NCI-H1694 treated with DMSO at 0.1 percent for 48 hours (cell line): ENCODE results near the gene RFNG.

Source experiments
- DNase-seq: peaks from one replicate; lab custom pipeline; 2025; lab: John Stamatoyannopoulos, UW

The RFNG gene

DNA sequence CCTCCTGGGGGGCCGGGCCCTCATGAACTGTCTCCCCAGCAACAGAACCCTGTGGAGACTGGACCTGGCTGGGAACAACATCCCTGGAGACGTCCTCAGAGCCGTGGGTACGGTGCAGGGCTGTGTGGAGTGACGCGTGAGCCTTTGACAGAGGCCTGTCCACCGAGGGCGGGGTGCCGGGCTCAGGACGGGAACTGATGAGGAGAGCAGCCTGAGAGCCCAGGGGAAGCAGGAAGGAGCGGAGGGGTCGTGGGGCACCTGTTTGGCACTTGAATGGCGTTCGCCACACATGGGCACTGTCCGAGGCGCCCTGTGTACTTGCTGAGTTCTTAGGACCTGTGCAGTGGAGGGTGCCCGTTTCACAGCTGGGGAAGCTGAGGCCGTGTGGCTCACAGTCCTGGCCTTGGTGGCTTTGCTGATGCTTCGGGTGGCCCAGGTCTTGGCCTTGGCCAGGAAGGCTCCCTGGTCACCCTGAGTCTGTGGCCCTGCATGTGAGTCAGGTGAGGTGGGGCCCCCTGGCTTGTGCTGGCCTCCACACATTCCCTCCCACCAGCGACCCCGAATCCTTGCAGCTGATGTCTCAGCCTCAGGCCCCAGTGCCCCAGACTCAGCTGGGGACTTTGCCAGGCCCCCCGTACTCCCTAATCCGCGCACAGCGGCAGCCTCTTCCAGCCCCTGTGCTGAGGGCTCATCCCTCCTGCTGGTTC is 26.1 kb downstream of the RFNG start:
- DNase-seq, result no peak

DNA sequence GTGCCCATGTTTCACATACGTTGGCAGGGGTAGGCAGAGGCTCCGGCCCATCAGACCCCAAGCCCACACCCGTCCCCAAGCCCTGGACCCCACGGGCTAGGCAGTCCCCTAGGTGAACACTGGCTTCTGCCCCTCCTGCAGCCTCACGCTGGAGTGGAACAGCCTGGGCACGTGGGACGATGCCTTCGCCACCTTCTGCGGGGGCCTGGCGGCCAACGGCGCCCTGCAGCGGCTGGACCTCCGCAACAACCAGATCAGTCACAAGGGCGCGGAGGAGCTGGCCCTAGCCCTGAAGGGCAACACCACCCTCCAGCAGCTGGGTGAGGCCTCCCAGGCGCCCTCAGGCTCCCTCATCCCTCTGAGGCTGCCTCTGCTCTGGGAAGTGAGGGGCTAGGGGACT is 26.8 kb downstream of the RFNG start:
- no peak for DNase-seq

DNA sequence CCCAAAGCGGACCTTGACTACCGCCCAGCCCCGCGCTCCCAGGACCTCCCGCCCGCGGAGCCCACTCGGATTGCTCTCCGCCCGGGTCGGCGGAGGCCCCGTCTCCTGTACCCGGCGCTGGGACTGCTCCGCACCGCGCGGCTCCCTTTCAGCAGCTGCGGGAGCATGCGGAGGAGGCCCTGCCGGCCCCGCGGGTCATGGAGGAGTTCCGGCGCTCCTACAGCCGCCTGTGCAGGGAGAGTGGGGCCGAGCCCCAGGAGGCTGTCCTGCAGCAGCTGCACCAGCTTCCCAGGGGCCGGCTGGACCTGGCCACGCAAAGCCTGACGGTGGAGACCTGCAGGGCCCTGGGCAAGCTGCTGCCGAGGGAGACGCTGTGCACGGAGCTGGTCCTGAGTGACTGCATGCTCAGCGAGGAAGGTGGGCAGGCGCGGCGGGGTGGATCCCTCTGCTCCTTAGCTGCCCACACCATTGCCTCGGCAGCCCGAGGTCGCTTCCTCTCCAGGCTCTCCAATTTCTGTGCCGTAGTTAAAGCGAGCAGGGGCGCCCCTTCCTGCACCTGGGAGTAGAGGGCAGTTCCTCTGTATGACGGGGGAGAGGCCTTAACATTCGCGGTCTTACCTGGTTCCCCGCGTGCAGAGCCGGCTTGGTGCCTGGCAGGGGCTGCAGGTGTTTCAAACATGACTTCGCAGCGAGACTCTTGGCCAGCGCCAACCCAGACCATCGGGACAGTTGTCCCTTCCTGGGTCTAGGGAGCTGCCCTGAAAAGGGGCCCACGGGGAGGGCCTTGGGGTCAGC is 28.0 kb downstream of the RFNG start:
- DNase-seq, result peak; percentile 25

DNA sequence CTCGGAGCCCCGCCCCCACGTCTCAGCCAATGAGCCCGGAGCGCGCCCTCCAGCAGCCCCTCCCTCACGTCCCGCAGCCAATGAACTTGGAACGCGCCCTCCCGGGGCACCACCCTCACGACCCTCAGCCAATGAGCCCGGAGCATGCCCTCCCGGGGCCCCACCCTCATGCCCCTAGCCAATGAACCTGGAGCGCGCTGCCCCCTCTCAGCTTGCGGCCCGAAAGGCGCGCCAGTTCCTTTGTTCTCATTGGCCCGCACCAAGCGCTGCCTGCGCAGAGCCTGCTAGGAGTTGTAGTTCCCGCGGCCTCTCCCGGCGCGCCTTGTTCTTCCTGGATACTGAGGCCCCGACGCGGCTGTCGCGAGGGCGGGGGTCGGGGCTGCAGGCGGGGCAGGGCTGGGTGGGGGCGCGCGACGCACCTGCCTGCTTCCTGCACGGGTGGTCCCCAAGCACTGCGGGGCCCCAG is 28.6 kb downstream of the RFNG start, which contains the start of gene LRRC45:
Gene LRRC45 (plus strand): TSS at position 325 of the 466 bp plus-strand sequence. CDS start 339 bp downstream, outside the sequence.
- DNase-seq, result peak; percentile 100

DNA sequence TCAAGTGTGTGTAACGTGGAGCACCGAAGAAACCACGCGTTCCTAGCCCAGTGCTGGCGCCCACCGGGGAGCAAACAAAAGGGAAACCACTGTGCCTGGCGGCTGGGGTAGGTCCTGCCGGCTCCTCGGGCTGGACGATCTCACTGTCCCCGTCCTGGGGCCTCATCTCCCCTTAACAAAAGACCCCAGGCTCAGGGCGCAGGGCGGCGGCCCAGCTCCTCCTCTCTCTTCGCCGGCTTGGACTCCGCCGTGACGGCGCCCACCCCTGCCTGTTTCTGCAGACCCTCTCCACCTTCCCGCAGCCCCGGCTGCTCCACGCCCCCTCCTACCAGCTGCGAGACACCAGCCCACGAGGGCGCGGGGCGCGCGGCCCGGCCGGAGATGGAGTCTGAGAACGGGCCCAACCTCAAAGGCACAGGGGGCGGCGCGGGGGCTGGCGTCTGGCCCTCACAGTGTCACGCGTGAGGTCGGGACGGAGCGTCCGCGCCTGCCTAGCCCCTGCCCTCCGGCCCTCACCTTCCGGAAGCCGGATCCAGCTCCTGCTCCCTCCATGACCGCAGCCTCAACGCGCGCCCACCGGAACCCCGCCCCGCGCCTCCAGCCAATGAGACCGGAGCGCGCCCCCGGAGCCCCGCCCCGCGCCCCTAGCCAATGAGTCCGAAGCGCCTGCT is 29.2 kb downstream of the RFNG start, which contains the start of gene CENPX:
Gene CENPX (minus strand): TSS at position 569 of the 671 bp plus-strand sequence. CDS start 17 bp downstream, at position 552.
- no peak for DNase-seq

DNA sequence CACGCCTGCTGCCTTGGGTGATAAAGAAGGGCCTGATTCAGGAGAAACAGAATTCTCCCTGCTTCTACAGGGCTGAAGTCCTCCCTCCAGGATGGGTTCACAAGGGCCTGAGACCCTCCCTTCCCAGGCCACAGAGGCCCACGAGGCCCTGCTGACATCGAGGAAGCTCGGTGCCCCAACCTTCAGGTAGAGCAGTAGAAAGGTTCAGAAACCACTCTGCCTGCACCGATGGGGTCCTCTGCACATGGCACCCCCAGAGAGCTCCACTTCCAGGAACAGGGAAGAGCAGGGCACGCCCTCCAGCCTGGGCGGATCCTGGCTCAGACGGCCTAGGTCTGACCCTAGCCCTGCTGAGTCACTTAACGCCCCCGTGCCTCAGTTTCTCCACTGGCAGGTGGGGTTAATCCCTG is 29.7 kb downstream of the RFNG start:
- no peak for DNase-seq

DNA sequence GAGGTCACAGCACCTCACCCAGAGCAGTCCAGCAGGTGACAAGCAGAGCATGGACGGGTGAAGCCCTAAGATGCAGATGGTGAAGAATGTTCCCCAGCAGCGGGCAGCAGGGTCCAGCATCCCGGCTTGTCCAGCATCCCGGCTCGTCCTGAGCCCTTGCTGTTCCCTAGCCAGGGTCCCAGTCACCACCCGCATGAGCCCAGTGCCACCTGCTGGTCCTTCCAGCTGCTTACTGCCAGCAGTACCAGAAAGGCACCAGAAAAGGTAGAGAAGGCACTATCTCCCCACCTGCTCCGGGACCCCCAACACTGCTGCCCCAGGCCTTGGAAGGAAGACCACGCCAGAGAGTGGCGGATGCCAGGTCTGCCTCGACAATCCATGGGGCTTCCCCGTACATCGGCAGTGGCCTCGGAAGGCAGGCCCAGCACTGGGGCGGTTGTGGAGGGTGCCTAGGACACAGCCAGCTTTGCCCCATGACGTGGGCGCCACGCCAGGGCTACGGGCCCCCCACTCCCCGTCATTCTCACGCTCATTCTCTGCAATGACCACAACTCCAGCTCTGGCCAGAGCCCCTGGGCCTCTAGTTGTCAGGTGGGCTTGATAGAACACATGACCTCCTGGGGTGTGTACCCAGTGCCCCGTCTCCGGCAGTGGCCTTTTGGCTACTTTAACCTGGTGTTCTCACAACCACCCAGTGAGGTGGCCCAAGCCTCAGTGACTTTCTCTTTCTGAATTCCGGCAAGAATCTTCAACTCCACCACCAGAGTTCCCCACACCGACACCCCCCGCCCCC is 30.3 kb downstream of the RFNG start:
- peak; percentile 49 for DNase-seq

DNA sequence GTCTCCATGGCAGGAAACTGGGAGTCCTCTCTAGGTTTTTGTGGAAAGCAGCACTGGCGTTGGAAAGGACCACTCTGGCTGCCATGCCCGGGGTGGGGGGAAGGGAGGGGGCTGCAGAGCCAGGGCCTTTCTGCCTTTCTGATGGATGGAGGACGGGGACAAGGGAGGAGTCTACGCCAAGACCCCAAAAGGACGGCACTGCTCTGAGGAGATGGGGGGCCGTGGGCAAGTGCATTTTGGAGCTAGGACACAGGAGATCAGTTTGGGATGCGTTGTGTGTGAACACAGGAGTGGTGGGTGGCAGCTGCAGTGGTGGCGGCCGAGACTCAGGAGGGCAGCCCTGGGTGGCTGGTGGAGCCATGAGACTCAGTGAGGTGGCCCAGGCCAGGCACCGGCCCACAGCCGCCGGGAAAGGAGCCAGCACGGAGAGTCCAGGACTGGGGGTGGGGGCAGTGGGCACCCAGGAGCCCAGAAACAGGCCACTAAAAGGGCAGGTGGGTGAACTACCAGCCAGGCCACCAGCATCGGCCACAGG is 31.0 kb downstream of the RFNG start:
- DNase-seq, result no peak

DNA sequence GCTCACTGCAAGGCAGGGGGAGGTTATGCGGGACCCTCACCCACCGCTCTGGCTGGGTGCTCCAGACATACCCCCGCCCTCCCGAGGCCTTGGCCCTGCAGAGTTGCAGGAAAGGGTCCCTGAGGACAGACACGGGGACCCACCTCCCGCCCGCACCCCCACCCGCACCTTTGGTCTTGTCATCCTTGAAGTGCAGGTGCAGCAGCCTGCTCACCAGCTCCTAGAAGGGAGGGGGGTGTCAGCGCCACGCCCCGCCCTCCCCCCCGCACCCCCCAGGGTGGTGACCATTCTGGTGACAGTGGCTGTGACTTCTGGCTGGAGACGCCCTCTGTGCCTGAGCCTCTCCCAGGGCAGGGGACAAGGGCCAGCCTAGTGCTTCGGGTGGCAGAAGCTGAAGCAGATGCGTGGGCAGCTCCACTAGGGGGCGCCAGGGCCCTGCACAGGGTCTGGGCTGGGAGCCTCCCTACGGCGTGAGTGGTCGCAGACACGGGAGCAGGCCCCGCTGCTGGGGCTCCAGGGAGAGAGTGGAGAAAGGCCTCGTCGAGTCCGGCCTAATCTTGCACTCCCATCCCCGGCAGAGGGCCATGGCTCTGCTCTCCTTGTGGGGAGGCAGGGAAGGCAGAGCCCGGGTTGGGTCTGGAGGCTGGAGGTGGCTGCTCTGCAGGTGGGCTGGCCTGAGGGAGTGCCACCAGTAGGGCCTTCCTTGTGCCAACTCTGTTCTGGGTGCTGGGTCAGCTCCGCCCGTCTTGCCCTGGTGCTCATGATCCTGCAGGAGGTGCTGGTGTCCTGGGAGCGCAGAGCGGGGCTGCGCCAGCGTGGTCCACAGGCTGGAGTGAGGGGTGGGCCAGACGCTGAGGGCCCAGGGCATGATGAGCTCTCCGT is 31.7 kb downstream of the RFNG start:
- peak; percentile 53 for DNase-seq

DNA sequence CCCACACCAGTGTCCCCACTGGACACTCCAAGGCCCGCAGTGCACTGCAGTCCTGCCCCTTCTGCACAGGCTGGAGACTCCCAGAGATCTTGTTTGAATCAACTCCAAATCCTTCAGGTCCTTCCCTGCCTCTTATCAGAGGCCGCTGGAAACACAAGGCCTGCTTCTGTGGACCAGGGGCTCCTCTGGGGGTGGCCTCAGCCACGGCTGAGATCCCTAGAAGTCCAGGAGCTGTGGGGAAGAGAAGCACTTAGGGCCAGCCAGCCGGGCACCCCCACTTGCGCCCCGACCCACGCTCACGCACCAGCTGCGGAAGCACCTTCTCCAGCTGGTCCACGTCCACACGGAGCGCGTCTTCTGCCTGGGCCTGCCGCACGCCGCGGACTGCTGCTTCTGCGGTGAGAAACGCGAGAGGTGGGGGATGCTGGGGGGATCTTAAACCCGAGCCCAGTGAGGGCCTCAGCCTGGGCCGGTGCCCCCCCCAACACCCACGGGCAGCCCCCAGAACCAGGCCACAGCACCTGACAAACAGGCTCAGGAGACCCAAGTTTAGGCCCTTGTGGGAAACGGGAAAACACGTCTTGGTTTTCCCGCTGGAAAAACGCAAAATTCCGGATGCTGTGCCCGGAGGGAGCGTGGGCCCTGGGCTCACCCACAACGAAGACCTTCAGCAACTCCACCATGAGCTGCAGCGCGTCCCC is 32.5 kb downstream of the RFNG start:
- DNase-seq, result no peak

DNA sequence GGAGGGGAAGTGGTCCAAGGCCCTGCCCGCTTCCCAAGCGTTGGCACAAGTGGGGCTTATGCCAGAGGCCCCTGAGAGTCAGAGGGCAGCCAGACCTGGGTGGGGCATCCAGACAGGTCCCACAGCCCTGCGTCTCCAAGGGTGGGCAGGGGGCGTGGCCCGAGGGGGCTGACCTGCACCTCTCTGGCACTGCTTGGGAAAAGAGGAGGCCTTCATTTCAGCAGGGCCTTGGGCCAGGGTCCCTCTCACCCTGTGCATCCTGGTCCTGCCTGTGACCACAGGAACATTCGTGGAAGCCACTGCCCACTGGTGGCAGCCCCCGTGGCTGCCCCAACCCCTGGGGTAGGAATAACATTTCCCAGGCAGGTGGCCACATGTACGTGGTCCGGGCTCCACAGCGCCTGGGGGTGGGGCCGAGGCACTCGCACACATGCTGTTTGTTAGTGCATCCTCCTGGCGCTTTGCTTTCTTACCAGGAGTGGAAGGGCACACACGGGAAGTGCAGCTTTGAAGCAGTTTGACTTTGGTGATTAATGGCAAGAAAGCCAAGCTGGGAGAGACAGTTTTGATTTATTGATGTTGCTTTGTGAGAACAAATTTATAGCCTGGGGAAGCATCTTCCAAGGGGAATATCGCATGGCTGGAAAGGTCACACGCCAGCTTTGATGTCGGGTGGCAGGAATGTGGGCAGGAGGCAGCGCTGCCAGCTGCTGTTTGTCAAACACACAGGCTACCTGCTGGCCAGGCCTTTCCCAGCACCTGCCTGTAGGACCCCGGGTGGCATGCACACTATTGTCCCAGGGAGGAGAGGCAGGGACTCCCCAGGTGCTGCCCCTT is 33.2 kb downstream of the RFNG start:
- DNase-seq, result no peak

DNA sequence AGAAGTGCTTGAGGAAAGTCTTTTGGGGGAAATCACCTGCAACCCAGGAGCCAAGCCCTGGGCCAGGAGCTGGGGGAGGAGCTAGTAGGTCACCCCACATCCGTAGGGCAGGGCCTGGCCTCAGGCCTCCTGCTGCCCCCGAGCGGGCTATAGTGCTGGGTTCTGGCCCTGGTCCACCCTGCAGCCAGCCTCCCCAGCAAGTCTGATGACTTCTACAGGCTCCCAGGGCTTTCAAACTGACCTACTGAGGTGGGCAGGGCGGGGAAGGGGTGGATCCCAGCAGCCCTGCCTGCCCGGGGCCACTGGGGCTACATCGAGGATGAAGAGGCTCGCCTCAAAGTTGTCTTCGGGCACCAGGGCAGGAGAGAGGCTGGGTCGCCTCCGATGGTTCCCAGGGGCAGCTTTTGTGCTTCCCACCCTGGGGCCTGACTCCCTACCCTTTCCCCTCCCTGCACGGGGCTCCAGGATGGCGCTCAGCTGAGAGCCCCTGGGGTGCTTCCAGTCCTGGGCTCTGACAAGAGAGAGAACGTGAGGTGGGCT is 33.9 kb downstream of the RFNG start:
- no peak for DNase-seq

DNA sequence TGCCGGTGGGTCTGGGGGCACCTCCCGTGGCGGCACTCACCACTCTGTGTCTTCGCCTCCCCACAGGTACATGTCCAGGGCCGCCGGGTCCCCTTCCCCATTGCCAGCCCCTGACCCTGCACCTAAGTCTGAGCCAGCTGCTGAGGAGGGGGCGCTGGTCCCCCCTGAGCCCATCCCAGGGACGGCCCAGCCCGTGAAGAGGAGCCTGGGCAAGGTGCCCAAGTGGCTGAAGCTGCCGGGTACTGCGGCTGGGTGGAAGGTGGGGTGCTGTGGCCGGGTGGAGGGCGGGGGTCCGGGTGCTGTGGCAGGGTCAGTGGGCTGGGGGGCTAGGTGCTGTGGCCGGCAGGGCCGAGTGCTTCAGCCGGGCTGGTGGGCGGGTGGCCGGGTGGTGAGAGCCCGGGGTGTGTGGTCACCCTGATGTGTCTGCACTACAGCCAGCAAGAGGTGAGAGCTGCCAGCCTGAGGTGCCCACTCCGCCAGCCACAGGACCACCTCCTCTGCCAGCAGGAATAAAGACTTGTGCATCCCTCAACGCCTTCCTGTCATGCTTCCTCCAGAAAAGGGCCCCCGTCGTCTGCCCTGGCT is 34.6 kb downstream of the RFNG start:
- no peak for DNase-seq

DNA sequence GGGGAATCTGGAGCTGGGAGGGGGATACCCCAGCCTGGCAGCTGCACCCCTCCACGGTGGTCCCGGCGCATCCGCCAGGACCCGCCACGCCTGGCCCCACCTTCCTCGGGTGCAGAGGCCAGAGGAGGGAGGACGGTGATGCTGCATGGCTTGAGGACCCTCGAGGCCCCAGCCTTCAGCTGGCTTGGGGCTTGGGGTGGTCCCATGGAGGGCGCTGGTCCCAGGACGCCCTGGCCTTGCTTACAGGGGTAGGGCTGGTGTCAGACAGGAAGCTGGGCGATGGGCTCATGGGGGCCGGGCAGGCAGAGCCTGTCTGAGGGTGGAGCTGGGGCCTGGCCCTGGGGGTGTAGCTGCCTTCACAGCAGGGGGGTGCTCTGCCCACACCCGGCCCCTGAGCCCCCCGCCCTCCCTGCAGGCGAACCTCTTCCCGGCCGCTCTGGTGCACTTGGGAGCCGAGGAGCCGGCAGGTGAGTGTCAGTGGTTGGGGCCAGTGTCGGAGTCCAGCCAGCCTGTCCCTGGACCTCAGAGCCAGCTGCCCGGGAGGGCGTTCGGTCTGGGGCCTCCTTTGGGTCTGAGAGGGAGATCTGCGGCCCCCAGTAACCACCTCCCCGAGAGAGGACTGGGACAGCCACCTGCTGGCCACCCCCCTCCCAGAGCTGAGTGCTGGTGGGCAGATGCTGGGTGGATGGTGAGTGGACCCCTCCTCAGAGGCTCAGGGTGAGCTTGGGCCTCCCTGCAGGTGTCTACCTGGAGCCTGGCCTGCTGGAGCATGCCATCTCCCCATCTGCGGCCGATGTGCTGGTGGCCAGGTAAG is 35.3 kb downstream of the RFNG start:
- DNase-seq, result no peak

DNA sequence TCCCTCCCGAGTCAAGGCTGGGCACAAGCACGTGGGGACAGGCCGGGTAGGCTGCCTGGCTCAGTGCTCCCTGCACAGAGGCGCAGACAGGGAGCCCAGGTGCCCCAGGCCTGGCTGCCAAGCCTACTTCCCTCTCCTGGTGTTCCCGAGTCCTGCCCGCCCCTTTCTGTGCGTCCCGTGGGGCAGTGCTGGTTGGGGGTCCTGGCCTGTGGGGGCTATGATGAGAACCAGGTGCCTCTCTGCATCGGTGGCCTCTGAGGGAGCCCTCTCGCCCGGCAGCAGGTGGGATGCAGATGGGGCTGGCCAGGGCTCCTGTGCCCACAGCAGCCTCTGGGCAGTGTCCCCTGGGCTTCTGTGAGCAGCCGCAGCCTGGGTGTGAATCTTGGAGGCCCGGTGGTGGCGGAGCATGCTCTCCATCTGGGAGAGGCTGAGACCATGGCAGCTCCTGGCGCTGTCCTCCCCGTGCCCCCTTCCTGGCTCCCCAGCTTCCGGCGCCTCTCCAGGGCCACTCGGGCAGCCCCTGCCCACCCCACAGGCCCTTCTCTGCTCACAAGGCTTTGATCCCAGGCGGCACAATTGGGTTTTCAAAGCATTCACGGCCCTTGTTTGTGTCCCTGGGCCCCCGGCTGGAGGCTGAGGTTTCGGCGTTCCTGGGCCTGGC is 36.2 kb downstream of the RFNG start:
- no peak for DNase-seq

DNA sequence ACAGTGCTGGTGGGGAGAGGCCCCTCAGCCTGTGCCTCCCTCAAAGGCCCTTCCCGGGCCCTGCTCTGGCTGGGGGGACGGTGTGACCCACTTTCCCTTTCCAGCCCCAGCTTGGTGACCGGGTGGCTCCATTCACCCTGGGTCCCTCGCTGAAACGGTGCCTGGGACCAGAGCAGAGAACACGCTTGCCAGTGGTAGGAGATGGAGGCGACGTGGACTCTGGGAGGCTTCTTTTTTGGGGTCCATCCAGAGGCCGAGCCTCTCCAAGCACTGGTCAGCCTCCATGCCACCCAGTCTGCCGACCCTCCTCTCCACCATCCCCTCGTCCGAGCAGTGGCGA is 36.7 kb downstream of the RFNG start:
- DNase-seq, result no peak

DNA sequence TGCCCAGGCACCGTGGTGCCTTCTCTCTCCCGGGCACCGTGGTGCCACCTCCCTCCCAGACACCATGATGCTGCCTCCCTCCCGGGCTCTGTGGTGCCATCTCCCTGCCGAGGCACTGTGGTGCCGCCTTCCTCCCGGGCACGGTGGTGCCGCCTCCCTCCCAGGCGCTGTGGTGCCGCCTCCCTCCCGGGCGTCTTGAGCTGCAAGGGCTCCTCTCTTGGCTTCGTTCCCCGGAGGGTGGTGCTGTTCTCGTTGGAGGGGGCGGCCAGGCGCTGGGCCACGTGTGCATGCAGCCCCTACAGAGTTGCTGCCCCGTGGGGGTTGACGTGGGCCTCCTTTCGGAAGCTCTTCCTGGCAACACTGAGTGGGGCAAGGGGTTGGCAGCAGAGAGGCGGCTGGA is 37.2 kb downstream of the RFNG start:
- DNase-seq, result no peak
